Activated CD4-positive, CD25-positive, alpha-beta regulatory T cell treated with anti-CD3 and anti-CD28 coated beads, Interleukin-2, amount 50 U/mL, for 72 hours (primary cell): Measurements from ENCODE around the gene RPIA.
"Not testable (repeated sequence)": the region's sequence is repeated elsewhere in the genome, so short reads cannot be mapped to it uniquely, and the experiment has no call there.

ENCODE experiments used
- DNase-seq: peaks from one replicate; pipeline ENCODE4 v3.0.0; 2021

Gene RPIA

DNA sequence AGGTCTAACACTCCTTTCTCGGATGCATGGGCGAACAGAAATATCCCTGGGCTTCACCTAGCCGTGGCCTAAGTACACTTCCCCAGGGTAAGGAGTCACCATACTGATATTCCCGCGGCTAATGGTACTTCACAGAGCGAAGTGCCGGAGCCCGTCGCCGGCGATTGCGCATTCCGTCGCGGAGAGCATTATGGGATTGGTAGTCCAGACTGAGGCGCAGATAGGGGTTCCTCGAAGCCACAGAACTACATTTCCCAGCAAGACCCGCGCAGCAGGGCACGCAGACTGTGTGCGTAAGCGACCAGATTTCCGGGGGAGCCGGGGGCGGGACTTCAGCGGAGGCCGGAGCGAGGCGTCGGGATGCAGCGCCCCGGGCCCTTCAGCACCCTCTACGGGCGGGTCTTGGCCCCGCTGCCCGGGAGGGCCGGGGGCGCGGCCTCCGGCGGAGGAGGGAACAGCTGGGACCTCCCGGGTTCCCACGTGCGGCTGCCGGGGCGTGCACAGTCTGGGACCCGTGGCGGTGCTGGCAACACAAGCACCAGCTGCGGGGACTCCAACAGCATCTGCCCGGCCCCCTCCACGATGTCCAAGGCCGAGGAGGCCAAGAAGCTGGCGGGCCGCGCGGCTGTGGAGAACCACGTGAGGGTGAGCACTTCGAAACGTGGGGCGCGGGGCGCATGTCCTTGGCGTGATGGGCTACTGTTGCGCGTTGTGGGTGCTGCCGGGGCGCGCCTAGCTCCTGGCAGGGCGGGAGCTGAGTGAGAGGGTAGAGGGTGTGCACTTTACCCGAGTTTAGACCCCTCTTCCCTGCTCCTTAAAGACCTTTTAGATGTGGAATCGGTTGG is at the start of gene RPIA:
RPIA (plus strand) TSS at position 335 of the 845 bp plus-strand sequence; CDS start at position 361, 26 bp downstream.
- peak; percentile 98 for DNase-seq

DNA sequence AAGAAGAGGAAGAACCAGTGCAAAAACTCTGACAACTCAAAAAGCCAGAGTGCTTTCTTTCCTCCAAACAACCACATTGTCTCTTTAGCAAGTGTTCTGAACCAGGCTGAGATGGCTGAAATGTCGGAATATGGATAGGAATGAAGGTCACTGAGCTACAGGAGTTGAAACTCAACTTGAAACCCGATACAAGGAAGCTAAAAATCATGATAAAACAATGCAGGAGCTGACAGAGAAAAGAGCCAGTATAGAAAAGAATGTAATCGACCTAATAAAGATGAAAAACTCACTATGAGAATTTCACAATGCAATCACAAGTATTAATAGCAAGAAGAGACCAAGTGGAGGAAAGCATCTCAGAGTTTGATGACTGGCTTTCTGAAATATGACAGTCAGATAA is 49.2 kb upstream of the RPIA start:
- DNase-seq: no peak

DNA sequence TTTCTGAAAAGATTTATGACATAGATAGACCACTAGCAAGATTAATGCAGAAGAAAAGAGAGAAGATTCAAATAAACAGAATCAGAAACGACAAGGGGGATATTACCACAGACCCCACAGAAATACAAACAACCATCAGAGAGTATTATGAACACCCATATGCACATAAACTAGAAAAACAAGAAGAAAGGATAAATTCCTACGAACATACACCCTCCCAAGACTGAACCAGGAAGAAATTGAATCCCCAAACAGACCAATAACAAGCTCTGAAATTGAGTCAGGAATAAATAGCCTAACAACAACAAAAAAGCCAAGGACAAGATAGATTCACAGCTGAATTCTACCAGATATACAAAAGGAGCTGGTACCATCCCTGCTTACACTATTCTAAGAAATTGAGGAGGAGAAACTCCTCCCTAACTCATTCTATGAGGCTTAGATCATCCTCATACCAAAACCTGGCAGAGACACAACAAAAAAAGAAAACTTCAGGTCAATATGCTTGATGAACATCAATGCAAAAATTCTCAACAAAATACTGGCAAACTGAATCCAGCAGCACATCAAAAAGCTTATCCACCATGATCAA is 46.1 kb upstream of the RPIA start:
- not testable (repeated sequence) for DNase-seq

DNA sequence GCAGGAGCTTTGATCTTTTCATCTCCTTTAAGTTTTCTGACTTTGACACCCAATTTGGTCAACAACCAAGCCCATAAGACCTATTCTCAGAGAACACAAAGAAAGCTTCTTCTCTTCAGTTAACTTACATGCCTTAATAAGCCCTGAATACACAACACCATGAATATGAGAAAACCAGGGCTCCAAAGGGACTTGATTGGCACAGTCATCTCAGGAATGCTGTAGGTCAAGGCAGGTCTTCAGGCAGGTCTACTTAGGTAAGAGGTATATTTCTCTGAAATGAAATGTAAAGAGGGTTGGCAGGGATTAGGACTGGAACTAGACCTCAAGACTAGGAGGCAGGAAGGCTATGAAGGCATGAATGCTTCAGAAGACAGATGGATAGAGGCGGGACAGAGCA is 39.8 kb upstream of the RPIA start:
- no peak for DNase-seq

DNA sequence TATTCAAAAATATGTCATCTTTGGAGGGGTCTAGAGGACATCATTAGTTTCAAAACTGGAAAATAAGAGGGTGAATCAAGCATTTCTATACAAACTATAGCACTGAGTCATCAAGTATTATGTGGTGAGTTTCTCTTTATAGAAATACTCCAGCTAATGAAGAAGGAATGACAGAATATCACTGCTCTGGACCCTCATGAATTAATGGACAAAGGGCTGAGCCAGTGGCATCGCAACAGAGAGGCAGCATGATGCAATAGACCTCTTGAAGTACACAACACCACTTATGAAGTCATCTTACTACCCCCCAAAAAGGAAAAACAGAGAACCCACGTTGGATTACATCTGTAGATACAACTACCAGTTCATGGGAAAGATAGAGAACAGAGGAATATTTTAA is 36.8 kb upstream of the RPIA start:
- no peak for DNase-seq

DNA sequence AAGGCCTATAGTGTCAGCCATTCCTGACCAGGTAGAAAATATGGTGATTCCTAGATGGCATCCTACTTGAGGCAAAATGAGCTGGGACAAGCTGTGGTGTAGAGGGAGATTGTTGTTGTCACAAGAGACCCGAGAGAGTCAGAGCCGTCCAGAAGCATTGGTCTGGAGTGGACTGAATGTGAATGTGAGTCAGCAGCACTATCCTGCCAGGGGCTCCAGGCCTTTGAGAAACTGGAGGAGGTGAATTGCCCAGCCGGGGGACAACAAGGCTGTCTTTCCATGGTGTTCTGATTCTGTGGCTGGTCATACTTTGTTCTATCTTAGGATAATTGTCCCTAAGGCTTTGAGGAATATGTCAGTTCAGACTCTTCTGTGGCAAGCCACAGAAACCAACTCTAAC is 34.8 kb upstream of the RPIA start:
- DNase-seq: no peak

DNA sequence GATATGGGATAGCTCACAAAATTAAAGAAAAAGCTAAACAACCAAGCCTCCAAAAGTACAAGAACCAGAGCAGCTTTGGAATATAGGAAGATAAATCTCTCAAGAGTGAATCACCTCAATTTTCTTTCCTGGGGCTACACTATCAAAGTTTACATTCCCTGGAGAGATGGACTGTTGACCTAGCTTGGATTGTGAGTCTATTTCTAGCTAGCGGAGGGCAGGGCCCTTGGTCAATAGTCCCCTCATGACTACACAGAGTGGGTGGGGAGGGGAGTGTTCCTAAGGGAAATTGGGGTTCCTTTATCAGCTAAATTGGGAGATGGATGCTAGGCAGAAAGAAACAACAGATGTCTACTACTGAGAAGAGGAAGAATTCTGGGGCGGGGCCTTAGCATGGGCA is 34.3 kb upstream of the RPIA start:
- DNase-seq: no peak

DNA sequence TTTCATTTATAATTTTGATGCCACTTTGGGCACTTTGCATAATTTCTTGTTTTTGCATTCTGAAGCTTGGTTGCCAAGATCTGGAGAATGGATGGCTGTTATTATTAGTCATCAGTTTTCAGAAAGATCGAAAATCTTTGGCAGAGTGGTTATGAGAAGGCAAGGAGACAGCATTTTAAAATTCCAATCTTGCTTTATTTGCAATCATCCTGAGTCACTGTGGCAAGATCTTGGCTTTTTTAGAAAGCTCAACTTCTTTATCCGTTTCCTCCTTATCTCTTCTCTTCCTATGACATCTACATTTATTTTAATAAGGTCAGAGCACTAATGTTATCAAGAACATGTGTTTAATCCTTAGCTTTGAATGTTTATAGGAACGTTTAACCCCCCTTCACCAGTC is 33.1 kb upstream of the RPIA start:
- no peak for DNase-seq

DNA sequence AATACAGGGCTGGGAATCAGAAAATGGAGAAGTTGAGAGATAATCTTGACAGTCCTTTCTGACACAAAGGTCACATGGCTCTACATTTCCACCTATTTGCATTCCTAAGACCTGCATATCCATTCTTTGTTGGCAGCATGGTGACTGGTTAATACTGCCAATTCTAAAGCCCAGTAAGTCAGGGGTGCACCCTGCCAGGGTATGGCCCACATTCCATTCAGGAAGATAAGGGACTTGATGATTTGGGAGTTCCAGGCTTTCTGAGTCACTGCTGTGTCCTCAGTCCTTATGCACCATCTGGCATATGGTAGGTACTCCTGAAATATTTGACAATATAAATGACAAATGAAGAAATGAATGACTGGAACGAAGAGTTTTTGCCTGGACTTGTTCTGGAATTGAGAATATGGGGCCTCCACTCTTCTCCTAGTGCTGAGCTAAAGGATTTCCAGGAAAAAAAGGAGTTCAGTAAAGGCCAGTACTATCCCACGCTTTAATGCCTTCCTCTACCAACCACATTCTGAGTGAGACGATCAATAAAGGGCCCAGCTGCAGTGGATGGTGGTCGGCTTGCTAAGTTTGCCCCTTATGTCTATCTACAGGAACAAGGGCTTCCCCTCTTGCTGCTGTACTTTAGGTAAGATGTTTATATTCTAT is 32.5 kb upstream of the RPIA start:
- no peak for DNase-seq

DNA sequence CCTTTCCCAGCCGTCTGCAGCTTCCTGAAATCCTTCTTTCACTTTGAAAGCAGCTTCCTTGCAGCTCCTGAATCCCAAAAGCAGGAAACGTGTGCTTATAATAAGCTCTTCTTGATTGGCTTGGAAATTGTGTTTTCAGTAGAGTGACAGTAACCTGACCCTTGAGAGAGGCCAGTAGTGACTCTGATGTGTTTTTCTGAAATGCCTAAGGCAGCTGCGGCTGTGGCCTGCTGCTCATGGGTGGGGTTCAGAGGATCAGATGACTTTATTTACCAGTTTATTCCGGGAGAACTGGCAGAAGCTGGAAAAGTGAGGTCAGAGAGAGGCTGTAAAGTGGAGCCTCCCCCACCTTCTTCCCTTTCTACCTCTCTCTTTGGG is 31.9 kb upstream of the RPIA start:
- no peak for DNase-seq

DNA sequence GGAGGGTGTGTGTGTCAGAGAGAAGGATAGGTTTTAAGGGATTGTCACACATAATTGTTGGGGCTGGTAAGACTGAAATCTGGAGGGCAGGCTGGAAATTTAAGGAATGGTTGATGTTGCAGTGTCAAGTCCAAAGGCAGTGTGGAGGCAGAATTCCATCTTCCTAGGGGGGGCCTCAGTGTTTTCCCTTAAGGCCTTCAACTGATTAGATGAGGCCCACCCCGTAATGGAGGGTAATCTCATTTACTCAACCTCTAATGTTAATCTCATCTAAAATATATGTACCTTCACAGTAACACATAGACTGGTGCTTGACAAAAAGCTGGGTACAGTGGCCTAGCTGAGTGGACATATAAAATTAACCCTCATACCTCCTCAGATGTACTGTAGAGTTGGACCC is 30.9 kb upstream of the RPIA start:
- no peak for DNase-seq

DNA sequence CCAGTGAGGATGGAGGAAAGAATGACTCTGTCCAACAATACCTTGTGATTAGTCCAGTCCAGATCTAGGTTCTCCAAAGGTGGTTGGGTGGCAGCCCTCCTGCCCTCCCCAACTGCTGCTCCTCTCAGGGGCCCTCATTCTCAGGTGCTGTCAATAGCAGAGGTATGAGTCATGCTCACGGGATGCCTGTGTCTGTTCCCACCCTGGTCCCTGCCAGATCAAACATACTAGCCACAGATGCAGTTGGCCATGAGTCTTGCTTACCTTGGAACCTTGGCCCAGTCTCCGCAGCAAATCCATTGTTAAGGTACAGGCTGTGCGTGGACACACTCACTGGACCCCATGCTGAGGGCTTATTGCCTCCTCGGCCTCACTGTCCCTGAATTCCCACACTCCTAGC is 24.9 kb upstream of the RPIA start:
- DNase-seq: no peak

DNA sequence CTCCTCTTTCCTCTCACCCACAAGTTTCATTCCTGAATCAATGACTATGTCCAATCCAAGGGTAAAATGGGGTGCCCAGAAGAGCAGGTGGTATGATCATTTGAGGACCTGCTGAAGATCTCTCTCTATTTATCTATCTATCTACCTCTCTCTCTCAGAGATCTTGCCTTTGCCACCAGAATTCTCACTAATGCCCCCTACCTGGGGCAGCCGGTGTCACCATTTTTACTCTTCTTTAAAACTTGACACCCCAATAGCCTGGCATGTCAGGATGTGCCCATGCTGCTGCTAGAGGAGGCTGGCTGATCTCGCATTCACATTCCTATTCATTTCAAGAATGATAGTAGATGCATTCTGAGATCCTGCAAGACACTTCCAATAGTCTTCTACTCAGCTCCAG is 24.3 kb upstream of the RPIA start:
- no peak for DNase-seq

DNA sequence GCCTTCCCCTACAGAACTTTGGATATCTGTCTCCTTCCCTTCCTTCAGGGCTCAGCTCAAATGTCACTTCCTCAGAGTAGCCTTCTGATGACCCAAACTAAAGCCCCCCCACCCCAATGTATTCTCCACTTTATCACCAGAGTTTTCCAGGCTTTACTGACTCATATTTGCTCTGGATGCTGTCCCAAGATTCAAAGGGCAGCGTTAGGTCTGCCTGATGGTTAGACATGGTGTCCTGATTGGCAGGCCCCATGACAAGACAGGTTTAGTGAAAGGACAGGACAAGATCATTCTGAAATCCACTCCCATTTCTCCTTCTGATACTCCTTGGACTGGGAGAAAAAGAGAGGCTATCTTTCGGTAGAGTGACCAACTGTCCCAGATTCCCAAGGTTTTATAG is 22.6 kb upstream of the RPIA start:
- no peak for DNase-seq

DNA sequence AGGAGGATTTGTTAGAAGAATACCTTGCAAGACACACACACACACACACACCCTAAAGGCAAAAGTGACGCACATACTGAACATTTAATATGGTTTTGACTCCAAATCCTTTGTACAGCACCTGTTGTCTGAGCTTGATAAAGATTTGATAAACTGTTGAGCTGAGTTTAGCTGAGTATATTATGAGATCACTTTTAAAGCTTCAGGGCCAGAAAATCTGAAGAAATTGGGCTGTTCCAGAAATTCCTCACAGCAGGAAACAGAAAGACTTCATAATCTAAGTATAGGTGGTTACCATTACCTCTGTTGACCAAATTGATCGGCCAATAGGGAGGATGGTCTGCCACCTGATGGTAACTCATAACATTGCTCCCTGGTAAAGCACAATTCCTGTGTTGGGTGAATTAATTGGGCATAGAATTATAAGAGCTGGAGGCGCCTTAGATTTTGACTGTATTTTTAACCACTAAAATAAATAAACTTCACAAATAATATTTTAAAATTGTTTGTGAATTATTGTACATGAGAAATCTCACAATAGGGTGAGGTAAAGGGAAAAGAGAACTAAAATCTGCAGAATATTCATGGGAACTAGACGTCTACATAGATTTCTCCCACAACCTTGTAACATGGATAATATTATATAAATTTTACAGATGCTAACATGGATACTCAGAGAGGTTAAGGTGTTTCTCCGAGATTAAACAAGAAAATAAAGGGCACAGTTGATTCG is 21.8 kb upstream of the RPIA start:
- no peak for DNase-seq

DNA sequence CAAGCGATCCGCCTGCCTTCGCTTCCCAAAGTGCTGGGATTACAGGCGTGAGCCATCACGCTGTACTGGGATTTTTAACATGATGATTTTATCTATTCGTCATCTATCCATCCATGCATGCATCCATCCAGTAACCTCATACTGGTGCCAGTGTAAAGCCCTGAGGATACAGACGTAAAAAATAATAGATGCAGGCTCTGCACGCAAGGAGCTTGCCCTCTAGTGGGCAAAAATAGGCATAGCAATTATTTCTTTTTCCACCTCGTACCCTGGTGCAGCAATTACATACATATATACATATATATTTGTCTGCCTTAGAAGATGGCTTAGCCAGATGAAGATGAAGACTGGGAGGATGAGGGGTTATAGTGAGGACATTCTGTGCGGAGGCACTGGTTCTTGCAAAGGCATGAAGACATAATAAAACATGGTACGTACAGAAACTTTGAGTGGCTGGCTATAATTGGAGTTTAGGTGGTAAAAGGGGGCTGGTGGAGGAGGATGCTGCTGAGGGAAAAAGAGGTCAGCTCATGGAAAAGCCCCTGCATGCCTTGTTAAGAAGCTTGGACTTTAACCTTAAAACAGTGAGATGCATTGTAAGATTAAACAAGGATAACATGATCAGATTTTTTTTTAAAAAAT is 19.6 kb upstream of the RPIA start:
- no peak for DNase-seq

DNA sequence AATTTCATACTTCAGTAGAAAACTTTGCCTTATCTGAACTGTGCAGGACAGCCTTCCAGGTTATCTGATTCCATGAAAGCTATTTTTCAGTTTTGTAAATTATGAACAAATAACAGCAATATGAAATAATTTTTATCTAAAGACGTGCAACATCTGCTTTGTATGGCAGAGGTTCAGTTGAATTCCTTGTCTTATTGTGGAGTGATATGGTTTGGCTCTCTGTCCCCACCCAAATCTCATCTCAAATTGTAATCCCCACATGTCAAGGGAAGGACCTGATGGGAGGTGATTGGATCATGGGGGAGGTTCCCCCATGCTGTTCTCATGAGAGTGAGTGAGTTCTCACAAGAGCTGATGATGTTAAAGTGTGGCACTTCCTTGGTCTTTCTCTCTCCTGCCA is 18.1 kb upstream of the RPIA start:
- no peak for DNase-seq

DNA sequence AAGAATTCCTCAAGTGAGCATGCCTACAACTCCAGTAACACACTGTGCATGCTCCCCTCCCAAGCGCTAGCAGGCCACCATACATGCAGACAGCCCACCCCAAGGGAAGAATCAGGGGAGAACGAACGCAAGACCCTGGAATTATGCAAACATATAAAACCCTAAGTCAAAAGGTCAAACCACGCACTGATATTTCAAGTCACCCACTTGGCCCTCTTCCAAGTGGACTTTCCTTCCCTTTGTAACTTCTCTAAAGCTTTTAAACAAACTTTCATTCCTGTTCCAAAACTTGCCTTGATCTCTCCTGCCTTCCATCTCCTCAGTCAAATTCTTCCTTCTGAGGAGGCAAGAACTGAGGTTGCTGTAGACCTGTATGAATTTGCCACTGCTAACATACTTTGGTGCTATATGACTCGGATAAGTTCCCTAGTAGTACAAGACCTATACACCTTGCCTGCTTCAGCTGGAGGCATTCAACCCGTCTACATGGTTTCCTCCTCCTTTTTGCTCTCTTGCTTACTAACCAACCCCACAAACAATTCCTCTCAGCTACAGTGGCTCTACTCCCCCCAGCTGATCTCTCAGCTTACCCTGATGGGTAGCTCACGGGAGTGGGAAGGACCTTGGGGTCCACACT is 11.1 kb upstream of the RPIA start:
- DNase-seq: no peak

DNA sequence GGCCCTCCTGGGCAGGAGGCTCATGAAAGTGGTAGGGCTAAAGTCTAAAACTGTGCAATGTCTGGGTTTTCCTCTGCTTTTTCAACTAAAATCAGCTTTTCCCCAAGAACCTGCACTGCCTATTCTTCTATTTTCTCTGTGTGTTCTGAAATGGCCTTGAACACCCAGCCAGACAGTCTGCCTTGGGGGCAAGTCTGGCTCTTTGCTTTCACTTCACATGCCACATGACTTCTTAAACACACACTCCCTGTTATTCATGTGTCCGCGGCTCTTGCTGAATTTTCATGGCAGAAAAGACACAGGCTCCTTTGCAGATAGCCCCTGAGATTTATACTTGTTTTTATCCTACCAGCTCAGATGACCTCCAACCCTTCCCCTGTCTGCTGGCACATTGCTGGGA is 10.6 kb upstream of the RPIA start:
- no peak for DNase-seq

DNA sequence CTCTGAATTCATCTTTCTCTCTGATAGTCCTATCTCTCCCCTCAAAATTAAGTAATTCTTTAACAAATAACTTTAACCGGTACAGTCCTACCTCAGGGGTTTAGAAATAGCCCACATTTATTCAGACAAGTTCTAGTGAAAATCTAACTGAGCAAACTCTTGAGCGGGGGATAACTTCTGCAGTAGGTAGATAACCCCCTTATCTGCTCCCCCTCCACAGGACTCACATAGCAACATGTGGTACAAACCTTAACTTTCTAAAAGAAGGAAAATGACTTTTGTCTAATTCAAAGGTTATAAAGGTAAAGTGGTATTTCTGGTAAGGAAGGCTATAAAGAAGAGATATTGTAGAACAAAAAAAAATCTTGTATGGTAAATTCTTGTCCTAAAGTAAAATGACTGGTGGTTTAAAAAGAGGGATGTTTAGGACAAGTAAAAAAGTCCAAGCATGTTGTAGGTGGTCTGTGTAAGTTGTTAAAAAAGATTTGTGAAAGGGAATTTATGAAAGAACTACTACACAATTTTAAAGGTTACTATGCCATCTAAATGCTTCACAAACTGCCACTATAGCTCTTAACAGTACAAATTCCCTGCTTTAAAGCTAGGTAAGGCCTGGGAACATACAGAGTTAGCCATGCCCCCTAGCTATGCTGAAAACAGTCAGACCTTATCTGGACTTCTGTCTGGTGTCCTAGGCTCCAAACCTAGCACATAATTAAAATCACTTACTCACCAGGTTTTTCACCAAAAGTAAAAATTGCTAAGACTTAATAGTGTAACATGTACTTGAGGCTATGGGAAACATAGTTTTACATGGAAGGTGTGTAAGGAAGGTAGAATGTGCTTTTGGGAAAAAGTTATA is 8.1 kb upstream of the RPIA start:
- no peak for DNase-seq

DNA sequence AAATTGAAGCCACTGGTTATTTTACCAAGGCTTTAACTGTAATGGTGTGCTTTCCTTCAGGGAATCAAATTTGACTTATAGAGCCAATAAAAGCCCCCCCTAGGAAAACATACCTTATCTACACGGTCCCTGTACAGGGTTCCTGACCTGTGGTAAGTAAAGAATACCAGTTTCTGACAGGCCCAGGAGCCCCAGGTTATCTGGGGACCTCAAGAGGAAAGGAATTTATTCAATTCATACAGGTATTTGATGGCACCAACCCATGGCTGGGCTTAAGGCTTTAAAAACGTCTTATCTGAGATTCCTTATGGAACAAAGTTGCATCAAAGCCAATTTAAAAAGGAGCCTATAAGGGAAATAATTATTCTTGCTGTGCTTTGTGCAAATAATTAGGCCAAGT is 7.0 kb upstream of the RPIA start:
- DNase-seq: no peak

DNA sequence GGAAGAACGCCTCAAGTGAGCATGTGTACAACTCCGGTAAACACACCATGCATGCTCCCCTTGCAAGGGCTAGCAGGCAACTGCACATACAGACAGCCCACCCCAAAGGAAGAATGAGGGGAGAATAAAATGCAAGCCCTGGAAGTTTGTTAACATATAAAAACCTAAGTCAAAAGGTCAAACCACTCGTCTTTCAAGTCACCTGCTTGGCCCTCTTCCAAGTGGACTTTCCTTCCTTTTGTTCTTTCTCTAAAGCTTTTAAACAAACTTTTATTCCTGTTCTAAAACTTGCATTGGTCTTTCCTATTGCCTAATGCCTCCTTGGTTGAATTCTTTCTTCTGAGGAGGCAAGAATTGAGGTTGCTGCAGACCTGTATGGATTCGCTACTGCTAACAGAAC is 5.2 kb upstream of the RPIA start:
- DNase-seq: no peak
